Astrocyte of the cerebellum (primary cell): Measurements from ENCODE around the gene FCER2.
"Not testable (repeated sequence)": the region's sequence is repeated elsewhere in the genome, so short reads cannot be mapped to it uniquely, and the experiment has no call there.

Source experiments
- DNase-seq: peaks from one replicate; pipeline ENCODE4 v3.0.0-alpha.2; 2011; ENCODE audit warnings: low read depth
- H3K4me3 ChIP-seq: 2 replicates; pipeline ENCODE4 v1.5.1; 2011; ENCODE audit warnings: mild to moderate bottlenecking, low read depth, low read length, moderate library complexity
- CTCF ChIP-seq: IDR thresholded peaks from 2 replicates; pipeline ENCODE4 v1.5.1; 2012; ENCODE audit warnings: low read length, low read depth, moderate library complexity, mild to moderate bottlenecking; ENCODE audit errors: missing control alignments
- in situ Hi-C: cut with HindIII; loops from 2 replicates; pipeline ENCODE4 v1.10.0; 2017; ENCODE audit warnings: low sequenced_read_pairs

The FCER2 gene

GRCh38 chr19:7701654-7702457, at the start of gene FCER2:
TSS of gene FCER2 (minus strand) at chr19:7702131. CDS start at chr19:7699760, 2,371 bp downstream.
- no peak within 1 kb of the TSS for H3K4me3 ChIP-seq
- no peak for DNase-seq
- in situ Hi-C loops = no loop called here

GRCh38 chr19:7751157-7751783, 49.3 kb upstream of the FCER2 start:
- no peak for DNase-seq
- TF ChIP-seq CTCF = no peak
- H3K4me3 ChIP-seq = no peak overlapping the region
- in situ Hi-C loops = no loop called here

More at GRCh38 chr19:7701654-7702457, at the start of gene FCER2:
- TF ChIP-seq CTCF = no peak

GRCh38 chr19:7748756-7749155, 46.8 kb upstream of the FCER2 start:
- TF ChIP-seq CTCF = no peak
- H3K4me3 ChIP-seq = no peak overlapping the region
- DNase-seq = no peak
- in situ Hi-C loops = no loop called here

GRCh38 chr19:7748171-7748570, 46.2 kb upstream of the FCER2 start:
- in situ Hi-C loops = no loop called here

GRCh38 chr19:7746903-7747884, 45.3 kb upstream of the FCER2 start, which contains the start of gene CD209:
TSS of gene CD209 (minus strand) at chr19:7747534. CDS start at chr19:7747511, 23 bp downstream.
- no peak within 1 kb of the TSS for H3K4me3 ChIP-seq
- TF ChIP-seq CTCF = no peak
- in situ Hi-C loops = no loop called here
- no peak for DNase-seq

More at GRCh38 chr19:7748171-7748570, 46.2 kb upstream of the FCER2 start:
- no peak for DNase-seq
- H3K4me3 ChIP-seq = no peak overlapping the region
- no peak for TF ChIP-seq CTCF

- DNase-seq, in situ Hi-C loops: not testable (repeated sequence)
Measured at GRCh38 chr19:7746306-7746705, 44.4 kb upstream of the FCER2 start.

More at GRCh38 chr19:7746306-7746705, 44.4 kb upstream of the FCER2 start:
- not testable (repeated sequence) for H3K4me3 ChIP-seq
